ENCODE measurements around the gene ACP2. TPM values are rescaled to one million over a fixed set of nuclear protein-coding genes. Genes with fewer than 3 reads are reported as not detected.
A peak's percentile ranks its signal among the peaks of the same experiment; 100 is the strongest.

ACP2 gene
- 10 to 100 TPM; 20.4 to 38.0 (median 26.5) TPM for total RNA-seq

GRCh38 chr11:47248664-47249377 lies at the start of gene ACP2:
Gene ACP2, minus strand, starts transcription at chr11:47248814. Its CDS starts 25 bp downstream, at chr11:47248789.
- intact Hi-C loops (cut with DNase I): no loop called here

GRCh38 chr11:47296045-47296444 lies 47.4 kb upstream of the ACP2 start:
- WGBS, 2 donors: 39 to 50% methylated on average over 4 of the region's 4 CpGs
- Histone ChIP-seq H3K27ac (no peak overlapping the region), H3K4me1 (peaks cover 0 to 15% (median 3%) of the 10 kb centered on the region in 3 donors), H3K4me3 (no peak overlapping the region), H3K9me3 (peaks cover 0 to 21% (median 8%) of the 10 kb centered on the region in 3 donors), H3K27me3 (no peaks in the 10 kb centered on the region), H3K36me3 (peaks cover 17 to 100% (median 45%) of the 10 kb centered on the region in 3 donors)
- no peak for DNase-seq
- no peak for TF ChIP-seq POLR2A (IDR thresholded peaks at IDR 0.05)
- TF ChIP-seq CTCF (IDR thresholded peaks at IDR 0.05): no peak
- intact Hi-C loops (cut with DNase I): no loop called here

More at GRCh38 chr11:47248664-47249377, at the start of gene ACP2:
- H3K4me3 ChIP-seq: peak within 1 kb of the TSS; percentile 48 to 85 (median 78)
- H3K27me3 ChIP-seq: no peaks in the 10 kb centered on the region
- H3K36me3 ChIP-seq: peaks cover 12 to 37% (median 12%) of the 10 kb centered on the region in 3 donors
- no peaks in the 10 kb centered on the region for H3K9me3 ChIP-seq
- 0 to 2% methylated on average over 7 to 10 of the region's 45 CpGs for WGBS, 2 donors
- TF ChIP-seq CTCF (IDR thresholded peaks at IDR 0.05): peak in 3 of 6 experiments; percentile 16 to 33 (median 16)
- TF ChIP-seq POLR2A (IDR thresholded peaks at IDR 0.05): peak in 2 of 4 donors; percentile 28 to 54
- H3K27ac ChIP-seq: peak within 1 kb of the TSS; percentile 78 to 93 (median 90)
- DNase-seq: peak; percentile 71
- H3K4me1 ChIP-seq: peaks cover 19 to 40% (median 19%) of the 10 kb centered on the region in 3 donors

- no peak overlapping the region for H3K27ac ChIP-seq
- intact Hi-C loops (cut with DNase I): no loop called here
- H3K27me3 ChIP-seq: no peaks in the 10 kb centered on the region
- H3K9me3 ChIP-seq: peaks cover 0 to 21% (median 8%) of the 10 kb centered on the region in 3 donors
- no peak for DNase-seq
- TF ChIP-seq POLR2A (IDR thresholded peaks at IDR 0.05) (no peak), CTCF (IDR thresholded peaks at IDR 0.05) (no peak)
- peaks cover 0 to 15% (median 3%) of the 10 kb centered on the region in 3 donors for H3K4me1 ChIP-seq
- WGBS, 2 donors: 73 to 75% methylated on average over 5 of the region's 5 CpGs
- H3K4me3 ChIP-seq: no peak overlapping the region
- peaks cover 23 to 100% (median 51%) of the 10 kb centered on the region in 3 donors for H3K36me3 ChIP-seq
Observed at GRCh38 chr11:47295385-47295784, 46.8 kb upstream of the ACP2 start.

GRCh38 chr11:47289856-47290255 lies 41.2 kb upstream of the ACP2 start:
- intact Hi-C loops (cut with DNase I): no loop called here
- Histone ChIP-seq H3K36me3 (peaks cover 52 to 100% (median 61%) of the 10 kb centered on the region in 3 donors), H3K4me1 (no peaks in the 10 kb centered on the region), H3K4me3 (no peak overlapping the region), H3K27ac (no peak overlapping the region), H3K27me3 (no peaks in the 10 kb centered on the region), H3K9me3 (no peaks in the 10 kb centered on the region)
- 94 to 96% methylated on average over 13 to 15 of the region's 15 CpGs for WGBS, 2 donors
- TF ChIP-seq CTCF (IDR thresholded peaks at IDR 0.05) (no peak), POLR2A (IDR thresholded peaks at IDR 0.05) (no peak)
- no peak for DNase-seq

- H3K36me3 ChIP-seq: peaks cover 65 to 100% (median 77%) of the 10 kb centered on the region in 3 donors
- intact Hi-C loops (cut with DNase I): no loop called here
- no peaks in the 10 kb centered on the region for H3K4me1 ChIP-seq
- DNase-seq: no peak
- no peaks in the 10 kb centered on the region for H3K27me3 ChIP-seq
- no peak overlapping the region for H3K27ac ChIP-seq
- H3K9me3 ChIP-seq: no peaks in the 10 kb centered on the region
- H3K4me3 ChIP-seq: no peak overlapping the region
- WGBS, 2 donors: 87% methylated on average over 3 to 4 of the region's 5 CpGs
- TF ChIP-seq POLR2A (IDR thresholded peaks at IDR 0.05) (no peak), CTCF (IDR thresholded peaks at IDR 0.05) (no peak)
Observed at GRCh38 chr11:47288066-47288465, 39.5 kb upstream of the ACP2 start.

All from esophagus squamous epithelium (tissue), 5 donors.